GM12874 (cell line): Measurements from ENCODE around the gene ERBB4.

Experiments used
- CTCF ChIP-seq: IDR thresholded peaks from 2 replicates; pipeline ENCODE4 v1.5.1; 2011; ENCODE audit warnings: low read depth, mild to moderate bottlenecking, control low read depth, low read length, moderate library complexity; ENCODE audit not compliant: insufficient read depth

The ERBB4 gene

GRCh38 chr2:211944572-211944971, 594.0 kb downstream of the ERBB4 start:
- TF ChIP-seq CTCF: no peak

DNA sequence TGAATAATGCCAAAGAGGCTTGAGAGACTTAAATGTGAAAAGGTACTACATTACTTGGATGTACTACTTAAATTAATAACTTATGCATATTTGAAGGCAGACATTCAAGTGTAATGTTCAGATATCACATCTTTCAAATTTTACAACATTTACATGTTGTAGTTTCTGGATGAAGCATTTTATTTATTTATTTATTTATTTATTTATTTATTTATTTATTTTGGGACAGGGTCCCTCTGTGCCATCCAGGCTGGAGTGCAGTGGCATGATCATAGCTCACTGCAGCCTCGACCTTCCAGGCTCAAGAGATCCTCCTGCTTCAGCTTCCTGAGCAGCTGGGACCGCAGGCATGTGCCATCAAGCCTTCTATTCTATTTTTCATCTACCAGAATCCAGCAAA, 596.4 kb downstream of the ERBB4 start:
- TF ChIP-seq CTCF: no peak

- no peak for TF ChIP-seq CTCF
These were observed 597.3 kb downstream of the ERBB4 start for GRCh38 chr2:211941216-211941747.

DNA sequence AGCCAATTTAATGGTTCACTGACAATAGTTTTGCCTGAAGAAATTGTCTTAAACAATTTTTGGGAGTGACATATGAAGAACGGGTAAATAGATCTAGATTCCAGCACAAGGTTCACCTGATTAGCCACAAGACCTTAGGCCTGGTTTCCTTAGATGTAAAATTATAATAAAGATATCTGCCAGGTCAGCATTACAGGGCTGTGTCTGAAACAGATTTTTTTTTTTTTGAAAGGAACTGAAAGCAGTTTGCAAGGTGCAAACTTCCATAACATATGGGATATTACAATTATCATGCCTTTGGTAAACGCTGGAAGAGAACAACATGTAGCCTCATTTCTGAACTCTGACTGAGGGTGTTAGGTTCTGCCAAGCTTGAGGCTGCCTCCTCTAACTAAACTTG, 599.4 kb downstream of the ERBB4 start:
- TF ChIP-seq CTCF: no peak

- TF ChIP-seq CTCF: no peak
These were observed 603.8 kb downstream of the ERBB4 start for GRCh38 chr2:211934811-211935210.

- TF ChIP-seq CTCF: no peak
These were observed 607.3 kb downstream of the ERBB4 start for GRCh38 chr2:211931314-211931713.

GRCh38 chr2:211930331-211930730, 608.3 kb downstream of the ERBB4 start:
- no peak for TF ChIP-seq CTCF

GRCh38 chr2:211928201-211928600, 610.4 kb downstream of the ERBB4 start:
- TF ChIP-seq CTCF: no peak
